NCI-H1105 treated with DMSO at 0.1 percent for 48 hours (cell line): ENCODE measurements around the gene ALS2CL.

Experiments used
- DNase-seq: peaks from one replicate; lab custom pipeline; 2025; lab: John Stamatoyannopoulos, UW

Gene ALS2CL

GRCh38 chr3:46702246-46703012 is 8.9 kb upstream of the ALS2CL start:
- no peak for DNase-seq

- no peak for DNase-seq
Measured at GRCh38 chr3:46701181-46701939, 7.9 kb upstream of the ALS2CL start, which contains the start of gene TMIE. TSS of gene TMIE (plus strand) at chr3:46701392. CDS start at chr3:46701488, 96 bp downstream.

DNA sequence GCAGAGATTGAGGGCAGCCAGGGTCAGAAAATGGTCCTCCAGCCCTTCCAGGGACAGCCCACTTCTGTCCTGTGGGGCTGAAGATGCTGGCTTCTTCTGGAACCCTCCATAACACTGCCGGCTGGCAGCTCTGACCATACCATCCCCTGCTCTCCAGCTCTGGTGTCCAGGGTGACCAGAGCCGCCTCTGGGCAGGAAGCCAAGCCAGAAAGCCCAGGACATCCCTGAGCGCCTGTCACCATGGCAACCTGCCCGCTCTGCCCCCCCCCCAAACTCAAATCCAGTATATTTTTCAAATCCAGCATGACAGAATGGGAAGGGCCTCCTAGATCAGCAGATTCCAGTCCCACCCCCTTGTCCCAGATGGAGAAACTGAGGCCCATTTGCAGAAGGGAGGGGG is 7.3 kb upstream of the ALS2CL start:
- DNase-seq, result peak; percentile 25

DNA sequence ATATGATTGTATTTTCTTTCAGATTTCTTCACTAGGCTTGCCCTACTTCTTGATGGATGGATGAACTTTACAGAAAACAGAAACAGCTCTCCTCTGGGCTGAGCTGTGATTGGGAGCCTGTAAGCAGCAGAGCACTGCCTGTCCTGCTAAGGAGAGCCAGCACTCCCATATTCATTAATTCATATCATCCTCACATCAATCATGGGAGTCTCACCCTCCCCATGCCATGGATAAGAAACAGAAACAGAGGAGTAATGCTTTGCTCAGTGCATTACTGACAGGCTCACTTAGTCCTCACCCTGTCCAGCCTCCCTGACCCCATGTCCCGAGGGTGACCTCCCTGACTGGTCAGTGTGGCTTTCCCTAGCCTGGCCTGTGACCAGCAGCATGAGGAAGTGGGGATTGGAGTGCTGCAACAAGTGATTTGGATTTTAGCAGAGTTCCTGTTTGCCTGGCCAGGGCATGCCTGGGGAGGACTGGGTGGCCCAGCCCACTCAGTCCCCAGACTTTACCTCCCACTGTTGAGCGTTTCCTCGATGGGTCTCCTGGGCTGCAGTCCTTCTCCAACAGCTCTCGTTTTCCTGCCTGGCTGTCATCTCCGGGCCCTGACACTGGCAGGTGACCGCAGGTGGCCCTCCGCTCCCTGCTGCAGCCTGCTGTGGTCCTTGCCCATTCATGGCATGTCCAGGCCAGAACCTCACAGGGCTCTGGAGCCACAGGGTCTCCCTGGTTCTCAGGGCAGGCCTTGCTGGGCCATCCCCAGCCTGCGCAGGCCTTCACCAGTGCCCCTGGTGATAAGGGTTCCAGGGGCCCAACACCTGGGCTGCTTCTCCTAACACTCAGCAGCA is 6.4 kb upstream of the ALS2CL start:
- DNase-seq, result no peak

- DNase-seq, result no peak
Measured at GRCh38 chr3:46695962-46696894, 2.7 kb upstream of the ALS2CL start.

GRCh38 chr3:46695177-46695961 is 1.9 kb upstream of the ALS2CL start:
- no peak for DNase-seq

DNA sequence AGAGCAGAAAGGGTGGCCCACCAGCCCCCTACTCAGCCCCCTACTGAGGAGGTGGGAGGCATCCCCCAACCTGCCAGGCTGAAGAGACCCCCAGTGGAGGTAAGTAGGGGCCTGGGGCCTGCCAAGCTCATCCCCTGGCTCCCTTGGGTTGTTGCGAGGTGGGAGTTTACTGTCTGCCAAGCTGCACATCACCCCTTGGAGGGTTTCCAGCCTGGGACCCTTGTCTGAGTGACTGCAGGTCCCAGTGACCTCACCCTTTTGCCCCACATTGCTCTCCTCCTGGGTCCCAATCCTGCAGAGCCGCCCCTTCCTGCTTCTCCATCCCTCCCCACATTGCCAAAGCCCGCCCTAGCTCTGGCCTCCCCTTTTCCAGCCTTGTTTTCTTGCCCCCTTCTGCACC is 1.0 kb upstream of the ALS2CL start:
- no peak for DNase-seq

DNA sequence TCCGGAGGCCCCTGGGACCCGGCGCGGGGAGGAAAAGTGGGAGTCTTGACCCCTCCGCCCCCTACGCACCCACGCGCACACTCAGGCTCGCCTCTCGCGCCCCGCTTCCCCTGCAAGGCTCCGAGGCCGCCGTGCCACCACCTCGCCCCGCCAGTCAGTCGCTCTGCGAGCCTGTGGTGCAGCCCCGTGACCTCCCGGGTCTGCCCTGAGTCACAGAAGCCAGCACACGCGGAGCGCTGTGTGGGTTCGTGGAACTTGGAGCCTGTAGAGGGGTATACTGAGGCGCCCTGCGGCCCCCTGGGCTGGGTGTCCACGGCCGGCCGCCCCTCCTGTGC is 380 bp upstream of the ALS2CL start:
- DNase-seq, result no peak

DNA sequence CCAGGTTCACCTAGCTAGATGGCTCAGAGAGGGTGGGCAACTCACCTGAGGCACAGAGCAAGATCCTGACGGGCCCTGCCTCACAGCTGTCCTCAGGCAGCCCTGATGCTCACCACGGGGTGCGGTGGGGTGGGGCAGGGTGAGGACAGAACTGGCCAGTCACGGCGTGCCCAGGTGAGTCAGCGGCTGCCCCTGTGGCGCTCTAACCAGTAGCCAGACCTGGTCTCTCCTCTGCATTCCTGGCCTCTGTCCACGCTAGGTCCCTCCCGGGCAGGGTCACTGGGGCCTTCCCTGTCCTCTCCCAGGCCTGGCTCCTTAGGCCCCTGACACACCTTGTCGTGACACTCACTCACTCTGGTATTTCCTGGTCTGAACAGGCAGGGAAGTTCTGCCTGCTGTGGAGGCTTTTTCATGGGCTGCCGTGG is 901 bp downstream of the ALS2CL start:
- DNase-seq, result no peak

DNA sequence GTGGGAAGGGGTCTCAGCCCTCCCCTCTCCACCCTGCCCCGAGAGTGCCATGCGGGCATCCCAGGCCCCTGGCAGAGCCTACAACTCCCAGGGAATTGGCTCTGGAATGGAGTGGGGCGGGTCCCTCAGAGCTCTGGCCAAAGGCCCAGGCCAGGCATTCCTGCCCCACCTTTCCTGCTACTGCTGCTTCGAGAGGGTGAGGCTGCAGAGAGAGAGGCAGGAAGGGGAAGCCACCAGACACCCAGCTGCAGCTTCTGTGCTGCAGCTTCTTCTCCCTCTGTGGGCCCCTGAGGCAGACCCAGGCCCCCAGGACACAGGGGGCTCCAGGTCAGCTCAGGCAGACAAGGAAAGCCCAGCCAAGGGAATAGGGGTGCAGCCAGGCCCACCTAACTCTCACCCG is 2.7 kb downstream of the ALS2CL start:
- no peak for DNase-seq

DNA sequence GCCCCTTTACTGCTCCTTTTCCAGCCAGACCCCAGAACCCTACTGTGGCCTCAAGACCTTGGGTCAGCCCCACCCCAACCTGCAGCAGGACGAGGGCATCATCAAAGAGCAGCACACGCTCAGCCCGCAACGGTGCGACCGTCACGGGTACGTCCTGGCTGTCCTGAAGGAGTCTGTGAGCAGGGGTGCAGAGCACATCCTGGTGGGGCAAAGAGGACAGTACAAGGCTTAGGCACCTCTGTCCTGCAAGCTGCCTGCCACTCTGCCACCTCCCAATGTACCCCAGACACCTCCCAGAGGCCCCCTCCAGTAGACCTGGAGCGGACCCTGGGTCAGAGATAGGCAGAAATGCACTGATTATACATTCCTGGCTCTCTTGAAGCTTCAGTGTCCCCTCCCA is 8.0 kb downstream of the ALS2CL start:
- no peak for DNase-seq

- no peak for DNase-seq
Measured at GRCh38 chr3:46684891-46685290, 8.6 kb downstream of the ALS2CL start.

DNA sequence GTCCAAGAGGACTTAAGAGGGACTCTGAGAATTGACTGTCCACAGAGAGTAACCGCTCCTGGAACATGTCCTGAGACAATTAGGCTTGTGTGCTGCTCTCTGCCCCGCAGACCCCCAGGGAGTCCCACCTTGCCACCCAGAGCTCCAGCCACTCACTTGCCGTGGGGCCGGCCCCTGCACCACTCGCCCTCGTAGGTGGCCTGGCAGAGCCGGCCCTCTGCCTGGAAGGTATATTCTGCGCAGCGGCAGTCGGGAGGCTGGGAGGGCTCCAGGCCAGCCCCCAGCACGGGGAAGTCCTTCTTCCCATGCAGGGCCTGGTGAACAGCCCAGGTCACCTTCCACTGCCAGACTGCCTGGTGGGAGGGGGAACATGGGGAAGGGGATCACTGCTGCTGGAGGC is 10.5 kb downstream of the ALS2CL start:
- DNase-seq, result no peak

GRCh38 chr3:46681856-46682540 is 11.5 kb downstream of the ALS2CL start:
- no peak for DNase-seq

DNA sequence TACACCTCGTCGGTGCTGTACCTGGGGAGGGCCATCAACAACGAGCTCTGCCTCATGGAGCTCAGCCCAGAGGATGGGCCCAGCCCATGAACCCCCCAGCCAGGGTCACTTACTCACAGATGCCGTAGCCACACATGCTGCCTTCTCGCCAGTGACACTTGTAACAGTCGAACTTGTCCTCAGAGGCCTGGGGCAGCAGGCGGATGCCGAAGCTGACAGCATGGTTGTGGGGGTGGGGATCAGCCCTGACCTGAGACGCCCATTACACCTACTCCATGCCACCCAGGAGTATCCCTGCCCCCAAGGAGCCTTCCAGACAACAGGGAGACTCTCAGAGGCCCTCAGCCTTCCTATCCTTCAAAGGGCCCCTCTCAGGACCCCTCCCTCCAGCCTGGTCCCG is 12.1 kb downstream of the ALS2CL start:
- no peak for DNase-seq

- DNase-seq, result no peak
Measured at GRCh38 chr3:46680298-46680826, 13.1 kb downstream of the ALS2CL start.

- no peak for DNase-seq
Measured at GRCh38 chr3:46679681-46680080, 13.8 kb downstream of the ALS2CL start.

DNA sequence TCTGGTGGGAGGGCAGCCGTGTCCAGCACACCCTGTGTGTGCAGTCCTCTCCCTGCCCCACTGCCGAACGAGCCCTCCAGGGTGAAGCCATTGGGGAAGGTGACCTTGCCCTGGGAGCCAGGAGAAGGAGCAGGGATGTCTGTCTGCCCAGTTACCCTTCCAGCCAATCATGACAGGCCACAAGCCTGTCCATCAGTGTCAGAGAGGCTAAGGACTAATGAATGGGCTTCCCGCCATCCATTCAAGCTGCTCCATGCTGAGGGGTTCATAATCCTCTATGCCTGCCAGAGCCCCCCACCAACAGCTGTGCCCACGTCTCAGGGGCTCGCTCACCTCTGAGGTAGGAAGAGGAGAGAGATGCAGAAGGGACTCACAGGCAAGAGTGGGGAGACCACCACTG is 15.2 kb downstream of the ALS2CL start:
- DNase-seq, result no peak

GRCh38 chr3:46677411-46677726 is 16.1 kb downstream of the ALS2CL start:
- DNase-seq, result no peak
